Measurements from ENCODE around the gene KIF26B.

Gene KIF26B

GRCh38 chr1:245133995-245134715 is 20.6 kb upstream of the KIF26B start:
- no peak for DNase-seq (ENCODE audit: low read depth)

DNA sequence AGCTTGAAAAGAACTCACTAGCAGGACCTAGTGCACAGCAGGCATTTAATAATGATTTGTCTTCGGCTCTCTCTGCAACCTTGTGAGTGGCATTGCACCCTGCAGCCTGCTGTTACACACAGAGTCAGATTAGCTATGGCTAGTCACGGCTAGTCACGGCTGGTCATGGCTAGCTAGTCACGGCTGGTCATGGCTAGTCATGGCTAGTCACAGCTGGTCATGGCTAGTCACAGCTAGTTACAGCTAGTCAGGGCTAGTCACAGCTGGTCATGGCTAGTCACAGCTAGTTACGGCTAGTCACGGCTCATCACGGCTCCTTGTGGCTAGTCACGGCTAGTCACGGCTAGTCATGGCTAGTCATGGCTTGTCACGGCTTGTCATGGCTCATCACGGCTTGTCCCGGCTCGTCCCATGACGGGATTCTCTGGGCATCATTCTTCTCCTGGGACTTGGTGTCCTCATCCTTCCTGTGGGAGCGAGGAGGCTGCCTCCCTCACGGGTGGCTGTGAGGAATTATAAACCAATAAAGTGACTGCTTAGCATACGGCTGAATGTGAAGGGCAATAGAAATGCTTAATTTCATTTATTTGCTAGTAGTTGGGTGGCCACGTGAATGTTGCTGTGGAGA is 12.5 kb upstream of the KIF26B start:
- no peak for DNase-seq (ENCODE audit: low read depth)

DNA sequence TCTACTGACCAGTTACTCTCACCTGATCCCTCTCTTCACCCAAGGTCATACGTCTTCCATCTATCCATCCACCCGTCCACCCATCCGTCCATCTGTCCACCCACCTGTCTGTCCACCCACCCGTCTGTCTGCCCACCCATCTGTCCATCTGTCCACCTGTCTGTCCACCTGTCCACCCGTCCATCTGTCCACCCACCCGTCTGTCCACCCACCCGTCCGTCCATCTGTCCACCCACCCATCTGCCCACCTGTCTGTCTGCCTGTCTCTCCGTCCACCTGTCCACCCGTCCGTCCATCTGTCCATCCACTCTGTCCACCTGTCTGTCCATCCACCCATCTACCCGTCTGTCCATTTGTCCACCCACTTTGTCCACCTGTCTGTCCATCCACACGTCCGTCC is 11.8 kb upstream of the KIF26B start:
- DNase-seq (ENCODE audit: low read depth) = no peak

DNA sequence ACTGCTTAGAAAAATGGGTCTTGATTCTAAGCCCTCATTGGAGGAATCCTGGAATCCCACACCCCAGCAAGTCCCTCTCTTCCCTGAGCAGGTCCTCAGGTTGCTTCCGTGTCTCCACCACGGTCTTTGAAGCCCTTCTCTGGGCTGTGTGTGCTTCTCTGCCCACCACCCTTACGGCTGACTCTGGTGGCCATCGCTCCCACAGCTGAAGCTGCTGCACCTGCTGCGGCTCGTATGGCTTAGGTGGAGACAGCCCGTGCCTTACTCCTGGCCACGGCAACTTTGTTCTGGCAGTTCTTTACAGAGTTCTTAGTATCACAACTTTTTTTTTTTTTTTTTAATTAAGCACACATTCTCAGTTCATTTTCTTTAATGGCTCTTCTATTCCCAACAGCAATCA is 10.9 kb upstream of the KIF26B start:
- DNase-seq (ENCODE audit: low read depth) = no peak

DNA sequence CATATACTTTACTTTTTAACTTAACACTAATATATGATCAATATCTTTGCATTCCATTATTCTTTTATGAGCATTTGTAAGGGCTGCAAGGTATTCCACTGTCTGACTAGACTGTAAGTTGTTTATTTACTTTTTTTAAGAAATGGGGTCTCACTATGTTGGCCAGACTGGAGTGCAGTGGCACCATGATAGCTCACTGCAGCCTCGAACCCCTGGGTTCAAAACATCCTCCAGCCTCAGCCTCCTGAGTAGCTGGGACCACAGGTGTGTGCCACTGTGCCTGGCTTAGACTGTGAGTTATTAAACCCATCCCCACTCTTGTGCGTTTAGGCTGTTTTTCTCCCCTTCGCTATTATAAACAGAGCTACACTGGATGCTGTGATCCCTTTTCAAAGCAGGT is 6.7 kb upstream of the KIF26B start:
- DNase-seq (ENCODE audit: low read depth) = no peak

DNA sequence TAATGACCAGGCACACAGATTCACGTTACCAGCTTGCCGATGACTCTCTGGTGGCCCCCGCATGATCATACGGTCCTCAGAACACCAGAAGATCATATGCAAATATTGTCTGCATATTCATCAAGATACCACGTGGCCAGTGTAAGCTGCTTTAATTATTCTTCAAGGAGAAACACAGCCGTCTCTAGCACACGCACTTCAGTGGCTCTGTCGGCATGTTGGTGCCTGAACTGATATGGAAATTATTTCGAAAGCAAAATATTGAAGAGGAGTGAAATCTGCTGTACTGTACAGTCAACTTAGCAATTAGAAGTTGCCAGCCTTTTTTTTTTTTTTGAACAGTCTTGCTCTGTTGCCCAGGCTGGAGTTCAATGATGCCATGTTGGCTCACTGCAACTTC is 5.9 kb upstream of the KIF26B start:
- DNase-seq (ENCODE audit: low read depth) = no peak

- no peak for DNase-seq (ENCODE audit: low read depth)
These were observed 1.7 kb upstream of the KIF26B start for GRCh38 chr1:245153081-245153551.

DNA sequence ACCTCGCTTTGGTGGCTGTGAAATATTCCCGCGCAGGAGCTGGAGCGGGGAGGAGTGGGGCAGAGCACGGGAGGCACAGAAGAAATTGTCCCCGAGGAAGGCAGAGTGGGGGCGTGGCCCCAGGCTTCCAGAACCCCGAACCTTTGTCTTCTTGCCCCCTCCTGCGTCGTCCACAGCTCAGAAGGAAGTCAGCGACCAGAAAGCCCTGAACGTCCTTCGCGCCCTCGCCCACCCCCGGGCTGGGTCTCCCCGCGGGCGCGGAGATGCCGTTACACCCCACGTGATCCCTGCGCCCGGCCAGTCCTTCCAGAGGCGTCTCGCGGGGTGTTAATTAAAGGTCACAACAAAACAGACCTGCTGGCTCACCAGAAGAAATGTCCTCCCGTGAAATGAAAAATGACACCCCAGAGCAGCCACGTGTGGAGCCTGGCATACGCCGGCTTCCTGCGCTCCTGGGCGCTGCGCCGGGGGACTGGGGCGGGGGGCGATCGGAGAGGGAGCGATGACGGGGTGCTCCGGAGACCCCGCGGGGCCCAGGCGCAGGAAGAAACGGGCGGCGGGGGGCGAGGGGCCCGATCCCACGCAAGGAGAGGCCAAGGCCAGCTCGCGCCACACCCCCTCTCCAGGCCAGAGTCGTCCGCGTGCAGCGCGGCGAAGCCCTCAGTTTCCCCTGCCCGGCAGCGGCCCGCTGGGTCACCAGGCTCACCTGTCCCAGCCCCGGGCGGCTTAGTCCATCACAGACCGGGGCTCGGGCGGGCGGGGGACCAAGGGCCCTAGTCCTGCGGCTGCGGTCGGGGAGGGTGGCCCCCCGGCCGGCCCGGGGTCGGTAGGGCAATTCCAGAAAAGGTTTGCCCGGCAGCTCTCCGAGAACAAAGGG is 995 bp upstream of the KIF26B start:
- DNase-seq (ENCODE audit: low read depth) = no peak

GRCh38 chr1:245155272-245156040 is 671 bp downstream of the KIF26B start:
- DNase-seq (ENCODE audit: low read depth) = no peak

DNA sequence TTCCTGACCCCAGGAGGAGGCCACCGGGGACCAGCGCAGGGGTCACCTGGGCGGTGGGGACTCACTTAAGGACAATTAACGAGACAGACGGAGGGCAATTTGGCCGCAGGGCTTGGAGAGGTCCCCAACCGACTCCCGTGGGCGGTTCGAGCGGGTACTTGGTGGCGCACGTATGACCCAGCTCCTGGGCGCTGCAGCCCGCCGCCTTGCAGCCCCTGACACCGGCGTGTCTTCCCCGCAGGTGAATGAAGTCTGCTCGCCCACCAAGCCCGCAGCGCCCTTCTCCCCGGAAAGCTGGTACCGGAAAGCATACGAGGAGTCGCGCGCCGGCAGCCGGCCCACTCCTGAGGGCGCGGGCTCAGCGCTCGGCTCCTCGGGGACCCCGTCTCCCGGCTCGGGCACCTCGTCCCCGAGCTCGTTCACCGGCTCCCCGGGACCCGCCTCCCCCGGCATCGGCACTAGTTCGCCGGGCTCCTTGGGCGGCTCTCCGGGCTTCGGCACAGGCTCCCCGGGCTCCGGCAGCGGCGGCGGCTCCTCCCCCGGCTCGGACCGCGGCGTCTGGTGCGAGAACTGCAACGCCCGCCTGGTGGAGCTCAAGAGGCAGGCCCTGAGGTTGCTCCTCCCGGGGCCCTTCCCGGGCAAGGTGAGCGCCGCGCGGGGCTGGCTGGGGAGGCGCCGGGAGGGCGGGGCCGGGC is 1.4 kb downstream of the KIF26B start:
- no peak for DNase-seq (ENCODE audit: low read depth)

DNA sequence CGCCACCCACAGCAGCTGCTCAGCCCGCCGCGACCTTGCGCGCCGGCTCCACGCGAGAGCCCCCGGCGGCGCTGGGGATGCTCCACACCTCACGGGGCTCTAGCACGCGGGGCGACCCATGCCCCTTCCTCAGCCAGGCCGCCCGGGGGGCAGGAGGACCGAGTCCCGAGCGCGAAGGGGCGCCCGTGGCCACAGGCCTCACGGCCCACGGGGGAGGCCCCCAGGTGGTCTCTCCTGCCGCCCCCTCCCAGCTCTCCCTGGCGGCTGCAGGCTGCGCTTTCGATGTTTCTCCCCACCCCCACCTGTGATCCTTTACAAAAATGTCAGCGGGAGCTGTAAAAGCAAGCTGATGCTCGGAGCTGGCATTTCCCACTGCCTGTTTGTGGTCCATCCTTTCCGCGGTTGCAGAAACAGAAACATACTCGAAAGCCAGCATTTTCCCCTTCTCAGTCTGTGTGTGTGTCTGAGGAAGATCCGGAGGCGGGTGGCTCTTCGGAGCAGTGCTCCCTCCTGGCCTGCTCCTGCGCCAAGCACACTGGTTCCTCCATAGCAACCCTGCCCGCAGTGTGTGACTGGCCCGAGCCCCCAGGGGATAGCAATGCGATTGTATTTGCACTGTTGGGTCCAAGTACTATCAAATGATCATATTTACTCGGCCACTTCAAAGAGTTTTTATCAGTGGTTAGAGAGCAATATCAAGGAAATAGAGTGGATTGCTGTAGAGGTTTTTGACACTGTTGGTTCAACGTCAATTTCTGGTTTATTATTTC is 2.1 kb downstream of the KIF26B start:
- DNase-seq (ENCODE audit: low read depth) = no peak

DNA sequence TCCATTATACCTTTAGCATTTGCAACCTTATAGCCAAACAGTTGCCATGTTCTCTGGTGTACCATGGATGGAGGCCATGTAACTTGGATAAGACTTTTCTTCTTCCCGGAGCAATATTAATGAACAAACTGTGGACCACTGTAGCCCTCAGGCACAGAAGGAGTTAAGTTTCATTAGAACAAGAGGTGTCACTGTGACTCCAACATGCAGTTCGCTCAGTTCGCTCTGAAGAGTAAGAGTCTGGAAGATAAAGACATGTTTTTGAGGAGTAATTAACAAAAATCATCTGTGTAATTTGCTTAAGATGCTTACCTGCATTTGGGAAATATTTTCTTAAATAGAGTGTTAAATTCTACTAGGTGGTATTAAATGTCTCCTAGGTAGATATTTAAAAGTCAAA is 4.1 kb downstream of the KIF26B start:
- DNase-seq (ENCODE audit: low read depth) = no peak

GRCh38 chr1:245160288-245160687 is 5.5 kb downstream of the KIF26B start:
- DNase-seq (ENCODE audit: low read depth) = no peak

DNA sequence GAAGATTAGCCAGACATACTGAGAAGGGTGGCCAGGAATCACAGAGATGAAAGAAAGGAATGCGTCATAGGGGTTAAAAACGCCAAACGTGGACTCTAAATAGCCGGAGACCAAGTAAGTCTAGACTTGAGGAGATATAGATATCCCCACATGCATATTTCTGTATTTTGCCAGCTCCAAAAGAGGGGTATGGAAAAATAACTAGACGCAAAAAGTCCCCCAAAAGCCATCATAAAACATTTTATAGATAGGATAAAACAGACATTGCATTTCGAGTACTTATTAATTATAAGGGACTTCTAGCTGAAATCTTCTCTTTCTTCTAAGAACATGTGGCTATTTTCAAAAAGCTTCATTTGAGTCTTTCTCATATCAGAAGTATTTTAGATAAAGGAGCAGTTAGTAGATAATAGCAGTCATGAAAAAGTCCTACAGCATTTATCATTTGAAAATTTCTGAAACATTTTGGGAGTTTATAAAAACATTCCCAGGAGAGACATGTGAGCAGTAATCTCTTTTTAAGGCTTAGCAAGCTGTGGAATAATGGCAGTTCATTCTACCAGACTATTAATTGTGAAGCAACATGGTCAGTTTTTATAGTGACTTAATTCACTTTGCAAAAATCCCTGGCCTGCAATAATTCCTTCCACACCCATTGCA is 6.1 kb downstream of the KIF26B start:
- DNase-seq (ENCODE audit: low read depth) = no peak

GRCh38 chr1:245161866-245162265 is 7.1 kb downstream of the KIF26B start:
- no peak for DNase-seq (ENCODE audit: low read depth)

GRCh38 chr1:245166471-245166885 is 11.7 kb downstream of the KIF26B start:
- DNase-seq (ENCODE audit: low read depth) = no peak

DNA sequence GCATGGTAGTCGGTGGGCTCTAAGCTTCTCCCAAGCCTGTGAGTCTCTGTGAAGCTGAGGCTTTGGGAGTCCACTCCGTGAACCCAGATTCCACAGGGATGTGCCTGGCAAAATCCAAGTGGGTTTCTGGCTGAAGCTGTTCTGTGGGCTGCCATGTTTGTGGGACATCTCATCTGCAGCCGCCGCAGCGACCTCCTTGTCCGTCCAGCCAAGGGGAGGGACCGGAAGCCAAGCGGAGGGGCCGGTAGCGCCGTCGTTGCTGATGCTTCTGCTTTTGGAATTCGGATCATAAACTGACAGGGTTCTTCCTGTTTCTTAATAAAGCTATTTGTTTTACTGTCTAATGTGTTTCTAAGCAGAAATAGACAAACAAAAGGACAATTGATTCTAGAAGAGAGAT is 13.3 kb downstream of the KIF26B start:
- no peak for DNase-seq (ENCODE audit: low read depth)

DNA sequence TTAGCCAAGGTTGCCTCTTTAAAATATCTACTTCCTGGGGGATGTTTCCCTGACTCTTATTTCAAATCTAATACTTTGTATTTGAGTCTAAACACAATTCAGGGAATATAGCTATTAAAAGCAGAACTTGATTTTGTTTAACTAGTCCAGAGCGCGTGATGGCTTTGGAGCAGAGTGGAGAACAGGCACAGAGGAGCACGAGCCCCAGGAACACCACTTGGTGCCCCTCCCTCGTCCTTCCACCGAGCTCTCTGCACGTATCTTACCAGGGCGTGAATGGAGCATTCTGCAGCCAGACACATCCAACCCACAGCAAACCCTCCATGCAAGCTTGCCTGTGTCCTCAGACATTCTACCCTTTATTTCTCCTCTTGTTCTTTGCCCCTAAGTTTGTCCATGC is 14.1 kb downstream of the KIF26B start:
- no peak for DNase-seq (ENCODE audit: low read depth)

GRCh38 chr1:245169376-245169775 is 14.6 kb downstream of the KIF26B start:
- no peak for DNase-seq (ENCODE audit: low read depth)

DNA sequence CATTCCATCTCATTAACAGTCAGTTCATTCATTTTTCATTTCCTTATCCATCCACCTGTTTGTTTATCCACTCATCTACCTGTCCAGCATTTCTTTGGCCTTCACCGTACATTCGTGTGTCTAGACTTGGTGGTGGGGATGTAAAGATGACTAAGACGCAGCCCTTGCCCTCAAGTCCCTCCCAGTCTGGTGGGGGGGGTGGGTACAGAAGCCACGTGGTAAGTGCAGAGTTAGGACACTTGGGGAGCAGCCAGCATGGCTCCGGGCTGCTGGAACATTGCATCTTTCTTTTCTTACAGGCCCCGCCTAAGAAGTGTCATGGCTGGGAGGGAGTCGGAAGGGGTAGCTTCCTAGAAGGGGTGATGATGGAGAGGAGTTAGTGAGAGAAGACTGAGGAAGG is 17.2 kb downstream of the KIF26B start:
- DNase-seq (ENCODE audit: low read depth) = no peak

All from CMK (cell line).